GM12801 (cell line): ENCODE measurements around the gene PDE8A.

Experiments
- TF ChIP-seq, protein P1 (sequence below): IDR thresholded peaks from one replicate; pipeline ENCODE4 v1.5.1; 2011; ENCODE audit warnings: control low read depth; ENCODE audit not compliant: insufficient read length; ENCODE audit errors: extremely low read depth

Gene PDE8A

GRCh38 chr15:85010386-85011159, 28.9 kb downstream of the PDE8A start:
- TF ChIP-seq, protein P1, sequence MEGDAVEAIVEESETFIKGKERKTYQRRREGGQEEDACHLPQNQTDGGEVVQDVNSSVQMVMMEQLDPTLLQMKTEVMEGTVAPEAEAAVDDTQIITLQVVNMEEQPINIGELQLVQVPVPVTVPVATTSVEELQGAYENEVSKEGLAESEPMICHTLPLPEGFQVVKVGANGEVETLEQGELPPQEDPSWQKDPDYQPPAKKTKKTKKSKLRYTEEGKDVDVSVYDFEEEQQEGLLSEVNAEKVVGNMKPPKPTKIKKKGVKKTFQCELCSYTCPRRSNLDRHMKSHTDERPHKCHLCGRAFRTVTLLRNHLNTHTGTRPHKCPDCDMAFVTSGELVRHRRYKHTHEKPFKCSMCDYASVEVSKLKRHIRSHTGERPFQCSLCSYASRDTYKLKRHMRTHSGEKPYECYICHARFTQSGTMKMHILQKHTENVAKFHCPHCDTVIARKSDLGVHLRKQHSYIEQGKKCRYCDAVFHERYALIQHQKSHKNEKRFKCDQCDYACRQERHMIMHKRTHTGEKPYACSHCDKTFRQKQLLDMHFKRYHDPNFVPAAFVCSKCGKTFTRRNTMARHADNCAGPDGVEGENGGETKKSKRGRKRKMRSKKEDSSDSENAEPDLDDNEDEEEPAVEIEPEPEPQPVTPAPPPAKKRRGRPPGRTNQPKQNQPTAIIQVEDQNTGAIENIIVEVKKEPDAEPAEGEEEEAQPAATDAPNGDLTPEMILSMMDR: no peak

GRCh38 chr15:85011160-85011571, 29.5 kb downstream of the PDE8A start:
- TF ChIP-seq, protein P1: no peak

DNA sequence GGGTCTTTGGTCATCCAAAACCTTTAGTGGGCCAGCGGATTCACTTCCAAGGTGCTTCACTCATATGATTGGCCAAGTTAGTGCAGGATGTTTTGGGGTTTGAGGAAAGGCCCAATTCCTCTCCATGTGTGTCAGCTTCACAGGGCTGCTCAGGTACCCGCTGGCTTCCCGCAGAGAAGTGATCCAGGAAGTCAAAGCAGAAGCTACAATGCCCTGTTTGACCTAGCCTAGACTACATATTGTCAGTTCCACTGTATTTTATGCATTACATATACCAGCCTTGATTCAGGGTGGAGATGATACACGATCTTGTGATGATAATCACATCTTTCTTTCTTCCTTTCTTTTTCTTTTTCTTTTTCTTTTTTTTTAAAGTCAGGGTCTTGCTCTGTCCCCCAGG, 32.1 kb downstream of the PDE8A start:
- TF ChIP-seq, protein P1: no peak

DNA sequence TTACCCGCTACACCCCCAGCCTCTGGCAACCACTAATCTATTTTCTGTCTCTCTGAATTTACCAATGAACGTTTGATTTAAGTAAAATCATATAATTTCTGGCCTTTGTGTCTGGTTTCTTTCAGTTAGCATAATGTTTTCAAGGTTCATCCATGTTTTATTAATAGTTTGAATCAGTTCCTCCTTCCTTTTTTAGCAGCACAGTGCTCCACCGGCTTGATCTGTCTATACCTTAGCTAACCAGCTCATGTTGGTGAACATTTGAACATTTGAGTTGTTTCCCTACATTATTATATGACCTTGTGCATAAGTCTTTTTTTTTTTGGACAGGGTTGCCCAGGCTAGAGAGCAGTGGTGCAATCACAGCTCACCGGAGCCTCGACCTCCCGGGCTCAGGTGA, 33.3 kb downstream of the PDE8A start:
- TF ChIP-seq, protein P1: no peak

GRCh38 chr15:85016275-85016674, 34.6 kb downstream of the PDE8A start:
- TF ChIP-seq, protein P1: no peak

DNA sequence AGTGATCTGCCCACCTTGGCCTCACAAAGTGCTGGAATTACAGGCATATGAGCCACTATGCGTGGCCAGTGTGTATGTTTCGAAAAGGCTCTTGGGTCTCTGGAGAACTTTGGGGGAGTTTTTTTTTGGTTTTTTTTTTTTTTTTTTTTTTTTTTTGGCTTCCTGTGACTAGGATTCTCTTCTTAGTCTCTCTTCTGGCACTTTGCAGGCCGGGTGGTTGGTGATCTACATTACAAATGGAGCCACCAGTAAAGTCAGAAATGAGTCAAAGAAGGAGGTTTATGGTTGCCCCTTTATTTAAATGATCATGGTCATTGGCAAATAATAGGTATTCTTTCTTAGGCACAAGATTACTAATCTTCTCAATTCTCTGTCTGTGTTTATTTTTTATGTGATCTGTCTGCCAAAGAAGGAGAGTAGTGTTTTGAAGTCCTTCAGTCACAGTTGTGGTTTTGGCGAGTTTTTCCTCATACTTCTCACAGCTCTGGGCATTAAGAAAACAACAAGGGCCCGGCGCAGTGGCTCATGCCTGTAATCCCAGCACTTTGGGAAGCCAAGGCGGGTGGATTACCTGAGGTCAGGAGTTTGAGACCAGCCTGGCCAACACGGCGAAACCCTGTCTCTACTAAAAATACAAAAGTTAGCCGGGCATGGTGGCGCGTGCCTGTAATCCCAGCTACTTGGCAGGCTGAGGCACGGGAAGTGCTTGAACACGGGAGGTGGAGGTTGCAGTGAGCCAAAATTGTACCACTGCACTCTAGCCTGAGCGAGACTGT, 38.3 kb downstream of the PDE8A start:
- TF ChIP-seq, protein P1: no peak

DNA sequence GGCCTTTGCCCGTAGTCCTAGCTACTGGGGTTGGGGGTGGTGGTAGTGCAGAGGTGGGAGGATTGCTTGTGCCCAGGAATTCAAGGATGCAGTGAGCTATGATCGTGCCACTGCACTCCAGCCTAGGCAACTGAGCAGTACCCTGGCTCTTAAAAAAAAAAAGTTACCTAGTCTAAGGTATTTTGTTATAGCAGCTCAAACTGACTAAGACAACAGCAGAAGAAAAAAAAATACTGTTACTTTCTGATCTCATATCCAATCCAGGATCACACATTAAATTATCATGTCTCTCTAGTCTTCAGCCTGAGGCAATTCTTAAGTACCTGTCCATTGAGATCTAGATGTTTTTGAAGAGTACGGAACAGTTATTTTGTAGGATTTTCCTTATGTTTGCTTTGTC, 39.8 kb downstream of the PDE8A start:
- TF ChIP-seq, protein P1: no peak
